Stimulated activated CD4-positive, alpha-beta T cell treated with anti-CD3 and anti-CD28 coated beads, Interleukin-4, amount 100 ng/mL, for 4 hours (primary cell): Measurements from ENCODE around the gene HAND1.
A peak's percentile ranks its signal among the peaks of the same experiment; 100 is the strongest.

Experiments
- DNase-seq, 2 experiments: peaks; one replicate each; pipeline ENCODE4 v3.0.0-alpha.2; 2020

HAND1 gene

DNA sequence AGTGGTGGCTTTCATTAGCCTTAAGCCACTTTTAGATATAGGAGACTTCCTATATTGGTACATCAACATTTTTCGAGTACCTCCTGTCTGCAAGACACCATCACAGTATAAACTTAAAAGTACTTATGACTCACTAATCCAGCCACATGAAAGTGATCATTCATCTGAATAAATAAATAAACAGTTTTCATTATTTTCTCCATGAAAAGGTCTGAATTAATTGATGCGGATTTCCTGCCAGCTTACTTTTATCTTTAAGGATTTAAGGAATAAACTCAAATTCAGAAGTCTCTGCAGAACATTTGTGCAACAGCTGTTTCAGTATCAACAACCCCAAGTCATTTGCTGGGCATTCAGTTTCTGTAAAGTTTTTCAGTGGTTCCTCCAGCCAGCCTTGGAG lies 28.2 kb downstream of the HAND1 start:
- no peak for DNase-seq

DNA sequence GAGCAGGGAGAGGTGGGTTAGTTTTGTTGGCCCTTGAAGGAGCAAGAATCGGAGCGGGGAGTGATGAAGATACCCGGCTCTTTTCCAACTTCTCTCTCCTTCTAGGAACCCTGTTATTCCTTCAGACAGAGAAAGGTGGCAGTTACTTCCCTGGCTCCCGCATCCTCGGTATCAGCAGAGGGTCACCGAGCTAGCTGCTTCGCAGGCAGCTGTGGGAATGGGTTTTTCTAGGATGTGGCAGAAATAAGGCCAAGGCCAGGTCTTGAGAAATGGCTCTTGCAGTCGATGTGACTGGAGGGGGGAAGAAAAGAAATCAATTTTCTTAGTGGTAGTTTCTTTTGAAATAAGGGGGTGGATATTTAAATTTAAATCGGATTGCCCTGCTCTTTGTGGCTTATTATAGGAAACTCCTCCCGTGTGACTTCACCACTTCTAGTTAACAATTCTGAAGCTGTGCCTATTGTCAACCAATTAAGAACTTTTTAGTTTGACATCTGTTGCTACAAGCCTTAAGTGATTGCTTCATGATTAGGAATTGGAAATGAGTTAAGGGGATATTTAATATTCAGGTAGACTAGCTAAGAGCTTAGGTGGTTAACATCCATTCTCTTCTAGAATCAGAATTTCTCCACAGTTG lies 30.8 kb downstream of the HAND1 start:
- no peak for DNase-seq

DNA sequence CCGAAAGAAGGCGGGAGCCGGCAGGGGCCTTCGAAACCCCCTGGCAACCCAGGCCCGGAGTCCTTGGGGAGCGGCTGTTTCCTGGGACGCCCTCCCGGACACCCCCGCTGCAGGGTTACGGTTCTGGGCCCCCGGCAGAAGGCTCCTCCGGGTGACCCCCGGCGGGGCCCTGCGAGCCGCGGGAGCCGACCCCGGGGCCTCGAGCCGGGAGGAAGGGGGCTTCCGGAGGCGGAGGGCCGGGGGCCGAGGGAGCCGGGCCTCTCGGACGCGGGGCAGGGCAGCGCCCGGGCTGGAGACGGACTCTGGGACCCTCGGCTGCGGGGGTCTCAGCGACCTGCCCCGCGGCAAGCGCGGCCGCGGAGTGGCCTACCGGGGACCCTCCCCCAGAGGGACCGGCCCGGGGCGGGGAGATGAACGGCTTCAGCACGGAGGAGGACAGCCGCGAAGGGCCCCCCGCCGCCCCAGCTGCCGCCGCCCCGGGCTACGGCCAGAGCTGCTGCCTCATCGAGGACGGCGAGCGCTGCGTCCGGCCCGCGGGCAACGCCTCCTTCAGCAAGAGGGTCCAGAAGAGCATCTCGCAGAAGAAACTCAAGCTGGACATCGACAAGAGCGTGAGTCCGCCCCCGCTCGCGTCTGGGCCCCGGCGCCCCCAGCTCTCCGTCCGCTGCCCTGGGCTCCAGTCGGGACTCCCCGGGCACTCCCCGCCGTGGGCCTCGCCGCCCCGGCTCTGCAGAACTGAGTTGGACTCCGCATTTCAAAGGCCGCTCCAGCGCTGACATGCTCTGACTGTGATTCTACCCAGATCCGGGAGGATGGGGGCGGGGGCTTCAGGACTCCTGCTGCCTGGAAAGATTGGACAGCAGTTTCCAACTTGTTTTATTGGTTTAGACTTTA lies 31.6 kb downstream of the HAND1 start:
- peak; percentile 14 to 38 for DNase-seq

DNA sequence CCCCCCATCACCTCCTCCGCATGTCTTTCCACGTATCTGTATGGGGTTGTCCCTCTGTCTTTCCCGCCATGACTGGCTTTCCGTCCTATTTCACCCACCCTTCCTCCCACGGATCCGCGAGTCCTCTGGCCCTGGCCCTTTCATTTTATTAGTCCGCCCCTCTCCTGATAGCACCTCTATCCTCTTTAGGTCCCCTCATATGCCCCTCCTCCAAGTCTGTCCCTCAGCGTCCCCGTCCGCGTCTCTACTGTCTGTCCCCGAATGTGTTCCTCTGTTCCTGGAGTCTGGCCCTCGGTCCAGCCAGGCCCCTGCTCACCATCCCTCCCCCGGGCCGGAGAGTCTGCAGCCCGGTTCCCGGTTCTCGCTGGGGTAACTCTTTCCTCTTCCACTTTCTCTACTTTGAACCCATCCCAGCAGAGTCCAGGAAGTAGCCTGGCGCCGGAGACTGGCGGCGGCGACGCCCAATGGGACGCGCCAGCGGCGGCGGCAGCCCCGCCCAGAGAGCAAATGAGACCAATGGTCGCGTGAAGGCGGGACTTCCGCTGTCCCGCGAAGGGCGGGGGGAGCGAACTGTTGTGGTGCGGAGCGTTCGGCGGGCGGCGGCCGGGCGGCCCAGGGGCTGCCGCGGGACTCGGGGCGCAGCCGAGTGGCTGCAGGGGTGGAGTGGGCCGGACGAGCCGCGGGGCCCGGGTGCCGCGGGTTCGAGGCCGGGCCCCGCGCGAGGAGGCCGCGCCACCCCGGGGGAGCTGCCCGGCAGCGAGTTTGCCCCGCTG lies 32.4 kb downstream of the HAND1 start, which contains the start of gene SAP30L:
TSS of gene SAP30L (plus strand) at position 576 of the 773 bp plus-strand sequence. CDS start 608 bp downstream, outside the sequence.
- DNase-seq, result peak; percentile 94

DNA sequence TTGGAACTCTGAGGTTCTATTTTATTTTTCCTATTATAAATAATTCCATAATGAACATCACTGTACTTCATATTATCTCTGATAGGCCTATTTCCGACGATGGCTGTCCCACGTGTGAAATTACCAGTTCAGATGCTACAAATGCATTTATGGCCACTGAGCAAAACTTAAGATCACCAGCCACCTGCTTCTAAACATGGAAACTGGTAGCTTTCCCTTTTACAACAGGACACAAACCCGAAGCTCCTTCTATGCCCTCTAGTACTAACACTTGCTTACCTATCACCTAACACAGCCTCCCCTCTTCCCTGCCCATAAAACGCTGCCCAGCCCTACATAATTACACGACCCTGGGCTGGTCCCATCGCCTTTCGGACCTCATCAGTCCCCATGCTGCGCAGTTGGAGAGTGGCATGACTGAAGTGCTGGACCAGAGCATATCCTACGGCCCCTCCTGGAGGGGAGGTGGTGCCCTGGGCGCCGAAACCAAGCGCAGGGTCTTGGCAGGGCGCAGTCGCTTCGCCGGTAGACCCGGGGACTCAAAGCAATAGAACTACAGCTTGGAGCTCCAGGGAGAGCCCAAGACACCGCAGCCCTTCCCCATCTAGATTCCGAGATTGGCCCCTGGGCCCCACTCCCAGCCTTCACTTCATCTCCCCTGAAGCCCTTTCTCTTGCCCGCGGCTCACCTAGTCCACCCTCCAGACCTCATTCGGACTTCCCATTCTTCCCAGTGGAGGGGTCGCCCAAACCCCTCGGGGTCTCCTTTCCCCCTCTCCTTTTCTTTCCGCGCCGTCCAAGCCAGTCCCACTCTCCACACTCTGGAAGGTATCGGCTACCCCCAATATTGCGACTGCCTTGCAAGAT lies 33.2 kb downstream of the HAND1 start:
- no peak for DNase-seq

DNA sequence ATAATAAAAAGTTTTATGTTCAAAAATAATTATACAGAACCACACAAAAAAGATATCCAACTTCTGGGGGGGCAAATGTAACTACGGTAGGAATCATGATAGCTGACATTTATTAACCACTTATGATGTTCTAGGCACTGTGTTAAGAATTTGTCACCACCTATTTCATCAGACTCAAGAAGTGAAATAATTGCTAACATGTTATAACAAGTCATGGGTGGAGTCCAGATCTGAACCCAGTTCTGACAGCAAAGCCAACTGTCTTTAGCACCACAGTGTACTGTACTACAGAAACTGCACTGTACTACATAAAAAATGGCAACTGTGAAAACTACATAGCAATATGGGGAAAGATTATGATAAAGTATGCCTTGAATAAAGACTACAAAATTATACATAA lies 35.2 kb downstream of the HAND1 start:
- DNase-seq, result no peak

DNA sequence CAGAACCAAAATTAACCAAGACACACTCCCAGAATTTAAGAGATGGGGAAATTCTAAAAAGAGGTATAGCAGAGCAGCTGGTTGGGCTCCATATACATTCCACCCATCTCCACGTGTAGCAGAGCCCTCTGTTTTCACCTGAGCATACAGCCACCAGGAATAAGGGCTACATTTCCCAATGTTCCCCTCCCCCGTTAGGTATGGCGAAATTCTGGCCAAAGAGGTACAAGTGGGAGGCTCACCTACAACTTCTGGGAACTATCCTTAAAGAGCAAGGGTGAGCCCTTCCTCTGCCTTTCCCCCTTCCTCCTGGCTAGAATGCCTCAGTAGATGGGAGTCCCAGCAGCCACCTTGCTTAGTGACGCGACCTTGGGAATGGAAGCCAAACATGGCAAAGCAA lies 37.5 kb downstream of the HAND1 start:
- DNase-seq, result no peak

GRCh38 chr5:154437281-154437965 lies 40.6 kb downstream of the HAND1 start:
- DNase-seq, result no peak

DNA sequence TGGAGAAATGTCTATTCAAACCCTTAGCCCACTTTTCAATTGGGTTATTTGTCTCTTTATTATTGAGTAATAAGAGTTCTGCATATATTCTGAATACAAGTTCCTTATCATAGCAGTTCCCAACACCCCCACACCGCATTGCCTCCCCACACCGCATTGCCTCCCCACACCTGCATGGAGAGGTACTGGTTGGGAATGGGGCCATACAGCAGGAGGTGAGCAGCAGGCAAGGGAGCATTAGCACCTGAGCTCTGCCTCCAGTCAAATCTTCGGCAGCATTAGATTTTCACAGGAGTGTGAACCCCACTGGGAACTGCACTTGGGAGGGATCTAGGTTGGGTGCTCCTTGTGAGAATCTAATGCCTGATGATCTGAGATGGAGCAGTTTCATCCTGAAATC lies 42.8 kb downstream of the HAND1 start:
- DNase-seq, result no peak

DNA sequence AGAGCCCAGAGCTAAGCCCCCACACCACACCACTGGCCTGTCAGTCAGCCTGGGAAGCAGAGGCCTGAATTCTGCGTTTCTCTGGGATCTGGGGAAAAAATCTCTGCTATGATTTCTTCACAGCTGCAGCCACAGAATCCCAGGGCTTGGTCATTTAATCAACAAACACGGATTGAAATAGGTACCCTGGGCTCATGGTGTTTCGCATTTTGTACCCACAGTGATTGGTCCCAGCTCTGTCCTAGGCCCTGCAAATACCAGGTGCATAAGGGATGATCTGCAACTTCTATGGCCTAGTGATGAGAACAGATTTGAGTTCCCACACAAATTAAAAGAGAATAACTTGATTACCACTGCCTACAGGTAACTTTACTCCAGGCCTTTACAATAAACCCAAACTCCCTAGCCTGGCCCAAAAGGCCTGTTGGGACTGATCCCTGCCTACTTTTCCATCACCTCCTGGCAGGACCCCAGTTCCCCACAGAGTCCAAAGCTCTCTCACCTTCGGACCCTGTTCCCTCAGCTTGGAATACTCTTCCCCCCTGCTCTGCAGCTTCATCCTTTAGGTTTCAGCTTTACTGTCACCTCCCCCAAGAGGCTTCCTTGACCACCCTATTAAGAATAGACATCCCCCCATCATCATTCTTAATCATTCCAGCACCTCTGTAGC lies 46.9 kb downstream of the HAND1 start:
- DNase-seq, result no peak

GRCh38 chr5:154430466-154430865 lies 47.6 kb downstream of the HAND1 start:
- DNase-seq, result no peak

DNA sequence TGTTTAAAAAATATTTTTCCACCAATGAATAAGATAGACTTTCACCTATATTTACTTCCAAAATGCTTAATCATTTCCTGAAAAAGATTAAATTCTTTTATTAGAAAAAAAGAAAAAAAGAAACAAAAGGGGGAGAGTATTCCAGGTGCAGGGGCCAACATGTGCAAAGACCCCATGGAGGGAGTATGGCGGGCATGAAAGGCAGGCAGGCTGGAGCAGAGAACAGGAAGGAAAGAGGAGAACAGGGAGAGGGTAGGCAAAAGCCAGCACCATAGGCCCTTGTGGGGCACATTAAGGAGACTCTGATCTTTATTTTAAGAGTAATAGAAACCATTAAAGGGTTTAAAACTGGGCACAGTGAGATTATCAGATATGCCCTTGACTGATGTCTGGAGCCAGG lies 48.7 kb downstream of the HAND1 start:
- no peak for DNase-seq

DNA sequence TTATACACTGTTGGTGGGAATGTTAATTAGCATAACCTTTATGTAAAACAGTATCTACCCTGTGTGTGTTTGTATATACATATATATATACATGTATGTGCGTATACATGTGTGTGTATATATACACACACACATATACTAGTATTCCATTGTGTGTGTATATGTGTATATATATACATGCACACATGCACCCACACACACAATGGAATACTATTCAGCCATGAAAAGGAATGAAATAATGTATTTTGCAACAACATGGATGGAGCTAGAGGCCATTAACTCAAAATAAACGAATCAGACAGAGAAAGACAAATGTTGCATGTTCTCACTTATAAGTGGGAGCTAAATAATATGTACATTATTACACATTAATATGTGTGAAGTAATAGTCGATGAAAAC lies 49.8 kb downstream of the HAND1 start:
- no peak for DNase-seq
